Skin epidermis (tissue), 12 donors: ENCODE measurements around the gene PJA2.

ENCODE experiments used
- H3K27ac ChIP-seq, 21 experiments: fragments of 200-600 bp; sonication (generic) in 11 of 21; one replicate each; pipeline ENCODE4 v1.5.0; 2020; ENCODE audit warnings: mild to moderate bottlenecking in 3 of 21, inconsistent platforms in 2 of 21, moderate library complexity in 2 of 21
- H3K4me3 ChIP-seq, 7 experiments: fragments of 200-600 bp; sonication (generic) in 2 of 7; one replicate each; pipeline ENCODE4 v1.5.0; 2020; ENCODE audit warnings: inconsistent platforms in 2 of 7, mild to moderate bottlenecking in 2 of 7, moderate library complexity in 1 of 7

The PJA2 gene

GRCh38 chr5:109411149-109411514, 1.4 kb upstream of the PJA2 start:
- H3K27ac ChIP-seq, result peak overlapping the region in 20 of 21 experiments; percentile 83 to 99 (median 98)
- H3K4me3 ChIP-seq, result peak overlapping the region; percentile 81 to 96 (median 94)

- Histone ChIP-seq H3K27ac (peak overlapping the region; percentile 57 to 99 (median 98)), H3K4me3 (peak overlapping the region; percentile 81 to 96 (median 94))
These were observed 795 bp upstream of the PJA2 start for GRCh38 chr5:109410389-109411148.

GRCh38 chr5:109408991-109409843, 557 bp downstream of the PJA2 start:
- H3K27ac ChIP-seq, result peak overlapping the region; percentile 92 to 99 (median 98)
- peak overlapping the region; percentile 81 to 96 (median 94) for H3K4me3 ChIP-seq

- Histone ChIP-seq H3K27ac (peak overlapping the region in 9 of 21 experiments; percentile 2 to 99 (median 98)), H3K4me3 (peak overlapping the region in 6 of 7 experiments; percentile 81 to 96 (median 94))
These were observed 1.9 kb downstream of the PJA2 start for GRCh38 chr5:109407913-109408312.

- Histone ChIP-seq H3K27ac (peak overlapping the region in 4 of 21 experiments; percentile 54 to 99 (median 99)), H3K4me3 (no peak overlapping the region)
These were observed 3.1 kb downstream of the PJA2 start for GRCh38 chr5:109406719-109407118.

GRCh38 chr5:109404428-109404960, 5.3 kb downstream of the PJA2 start:
- no peak overlapping the region for H3K27ac ChIP-seq
- H3K4me3 ChIP-seq, result no peak overlapping the region

GRCh38 chr5:109403469-109403868, 6.3 kb downstream of the PJA2 start:
- no peak overlapping the region for H3K27ac ChIP-seq
- H3K4me3 ChIP-seq, result no peak overlapping the region

GRCh38 chr5:109399092-109399759, 10.5 kb downstream of the PJA2 start:
- H3K27ac ChIP-seq, result no peak overlapping the region
- no peak overlapping the region for H3K4me3 ChIP-seq

- no peak overlapping the region for H3K27ac ChIP-seq
- no peak overlapping the region for H3K4me3 ChIP-seq
These were observed 12.8 kb downstream of the PJA2 start for GRCh38 chr5:109396965-109397364.

- Histone ChIP-seq H3K27ac (peak overlapping the region in 1 of 21 experiments; percentile 14), H3K4me3 (no peak overlapping the region)
These were observed 15.0 kb downstream of the PJA2 start for GRCh38 chr5:109394806-109395205.

- no peak overlapping the region for H3K27ac ChIP-seq
- no peak overlapping the region for H3K4me3 ChIP-seq
These were observed 19.6 kb downstream of the PJA2 start for GRCh38 chr5:109390188-109390587.

- Histone ChIP-seq H3K4me3 (no peak overlapping the region), H3K27ac (peak overlapping the region in 1 of 21 experiments; percentile 23)
These were observed 21.4 kb downstream of the PJA2 start for GRCh38 chr5:109388407-109388806.

- no peak overlapping the region for H3K4me3 ChIP-seq
These were observed 22.3 kb downstream of the PJA2 start for GRCh38 chr5:109387408-109387974.

GRCh38 chr5:109378095-109378494, 31.7 kb downstream of the PJA2 start:
- no peak overlapping the region for H3K27ac ChIP-seq
- no peak overlapping the region for H3K4me3 ChIP-seq

More at GRCh38 chr5:109387408-109387974, 22.3 kb downstream of the PJA2 start:
- no peak overlapping the region for H3K27ac ChIP-seq

- Histone ChIP-seq H3K4me3 (no peak overlapping the region), H3K27ac (no peak overlapping the region)
These were observed 35.1 kb downstream of the PJA2 start for GRCh38 chr5:109374625-109375024.

- Histone ChIP-seq H3K27ac (no peak overlapping the region), H3K4me3 (no peak overlapping the region)
These were observed 35.8 kb downstream of the PJA2 start for GRCh38 chr5:109373932-109374331.

- Histone ChIP-seq H3K4me3 (no peak overlapping the region), H3K27ac (no peak overlapping the region)
These were observed 39.4 kb downstream of the PJA2 start for GRCh38 chr5:109370343-109370742.

GRCh38 chr5:109365653-109366052, 44.1 kb downstream of the PJA2 start:
- no peak overlapping the region for H3K4me3 ChIP-seq
- no peak overlapping the region for H3K27ac ChIP-seq

- no peak overlapping the region for H3K27ac ChIP-seq
These were observed 44.8 kb downstream of the PJA2 start for GRCh38 chr5:109364977-109365376.

GRCh38 chr5:109359642-109360041, 50.1 kb downstream of the PJA2 start:
- H3K4me3 ChIP-seq, result no peak overlapping the region
- no peak overlapping the region for H3K27ac ChIP-seq

More at GRCh38 chr5:109364977-109365376, 44.8 kb downstream of the PJA2 start:
- no peak overlapping the region for H3K4me3 ChIP-seq
